Mucosa of rectum (tissue), 2 donors: ENCODE measurements around the gene YTHDC2.

ENCODE experiments used
- H3K27ac ChIP-seq, 2 donors: one replicate each; pipeline ENCODE4 v1.7.0; 2013; ENCODE audit warnings: inconsistent platforms in 2 of 2, low read depth in 2 of 2, low read length in 2 of 2
- H3K27me3 ChIP-seq, 2 donors: one replicate each; pipeline ENCODE4 v1.7.0; 2013; ENCODE audit warnings: low read length in 2 of 2; ENCODE audit not compliant: control insufficient read depth in 2 of 2, insufficient read depth in 2 of 2
- H3K36me3 ChIP-seq, 2 donors: one replicate each; pipeline ENCODE4 v1.7.0; 2013; ENCODE audit warnings: low read length in 2 of 2; ENCODE audit not compliant: control insufficient read depth in 2 of 2, insufficient read depth in 2 of 2
- H3K4me1 ChIP-seq, 2 donors: one replicate each; pipeline ENCODE4 v1.7.0; 2013; ENCODE audit warnings: low read length in 2 of 2, mild to moderate bottlenecking in 1 of 2; ENCODE audit not compliant: control insufficient read depth in 2 of 2, insufficient read depth in 2 of 2
- H3K4me3 ChIP-seq, 2 donors: one replicate each; pipeline ENCODE4 v1.7.0; 2013; ENCODE audit warnings: low read length in 2 of 2
- H3K9ac ChIP-seq, 2 donors: one replicate each; pipeline ENCODE4 v1.7.0; 2013; ENCODE audit warnings: low read length in 2 of 2, low read depth in 1 of 2, mild to moderate bottlenecking in 1 of 2
- H3K9me3 ChIP-seq, 2 donors: one replicate each; pipeline ENCODE4 v1.7.0; 2013; ENCODE audit warnings: low read length in 2 of 2; ENCODE audit not compliant: control insufficient read depth in 2 of 2
- donor health status: healthy.
- donor health status: Normal muscosa, but diverticular disease.

The YTHDC2 gene

GRCh38 chr5:113514289-113514635 is 768 bp downstream of the YTHDC2 start:
- H3K4me1 ChIP-seq, result peaks cover 3 to 4% of the 10 kb centered on the region in 2 donors
- H3K36me3 ChIP-seq, result peaks cover 0 to 6% of the 10 kb centered on the region in 2 donors
- no peaks in the 10 kb centered on the region for H3K27me3 ChIP-seq

DNA sequence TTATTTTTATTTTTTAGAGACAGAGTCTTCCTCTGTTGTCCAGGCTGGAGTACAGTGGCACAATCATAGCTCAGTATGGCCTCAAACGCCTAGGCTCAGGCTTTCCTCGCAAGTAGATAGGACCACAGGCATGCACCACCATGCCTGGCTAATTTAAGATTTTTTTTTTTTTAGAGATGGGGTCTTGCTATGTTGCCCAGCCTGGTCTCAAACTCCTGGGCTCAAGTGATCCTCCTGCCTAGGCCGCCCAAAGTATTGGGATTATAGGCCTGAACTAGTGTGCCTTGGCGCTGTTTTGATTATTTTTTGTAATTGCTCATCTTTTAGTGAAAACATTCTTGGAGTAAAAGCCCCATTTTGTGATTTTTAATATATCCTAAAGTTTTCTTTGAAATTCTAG is 5.4 kb downstream of the YTHDC2 start:
- no peak overlapping the region for H3K9ac ChIP-seq
- H3K36me3 ChIP-seq, result peaks cover 0 to 10% of the 10 kb centered on the region in 2 donors
- H3K9me3 ChIP-seq, result no peaks in the 10 kb centered on the region
- no peak overlapping the region for H3K27ac ChIP-seq
- H3K4me3 ChIP-seq, result no peak overlapping the region
- H3K27me3 ChIP-seq, result no peaks in the 10 kb centered on the region
- peaks cover 3 to 4% of the 10 kb centered on the region in 2 donors for H3K4me1 ChIP-seq

More at GRCh38 chr5:113514289-113514635, 768 bp downstream of the YTHDC2 start:
- Histone ChIP-seq H3K9ac (peak overlapping the region; percentile 79 to 93), H3K27ac (peak overlapping the region; percentile 88 to 90), H3K9me3 (no peaks in the 10 kb centered on the region), H3K4me3 (peak overlapping the region; percentile 84 to 90)

- H3K27me3 ChIP-seq, result no peaks in the 10 kb centered on the region
- H3K9me3 ChIP-seq, result no peaks in the 10 kb centered on the region
- H3K27ac ChIP-seq, result no peak overlapping the region
- no peak overlapping the region for H3K9ac ChIP-seq
- H3K4me1 ChIP-seq, result peaks cover under 1 to 2% of the 10 kb centered on the region in 2 donors
- no peak overlapping the region for H3K4me3 ChIP-seq
- H3K36me3 ChIP-seq, result peaks cover 0 to 10% of the 10 kb centered on the region in 2 donors
These were observed 5.9 kb downstream of the YTHDC2 start for GRCh38 chr5:113519412-113519811.

DNA sequence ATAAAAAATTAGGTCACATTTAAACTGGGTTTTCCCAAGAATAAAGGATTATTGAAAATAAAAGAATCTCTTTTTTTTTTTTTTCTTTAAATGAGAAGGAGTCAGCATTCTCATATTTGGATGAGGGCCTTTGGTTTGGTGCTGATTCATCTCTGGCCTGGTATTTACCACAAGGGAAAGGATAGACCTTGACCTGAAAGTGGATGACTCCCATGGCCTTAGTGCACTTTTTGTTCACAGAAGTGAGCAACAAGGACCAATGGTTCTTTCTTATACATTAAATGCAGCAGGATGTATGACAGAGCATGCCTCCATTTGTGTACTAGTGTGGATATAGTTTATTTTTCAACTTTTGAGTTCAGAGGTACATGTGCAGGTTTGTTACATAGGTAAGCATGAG is 6.9 kb downstream of the YTHDC2 start:
- Histone ChIP-seq H3K9ac (no peak overlapping the region), H3K27ac (no peak overlapping the region), H3K4me1 (no peaks in the 10 kb centered on the region), H3K9me3 (no peaks in the 10 kb centered on the region), H3K36me3 (peaks cover 0 to 10% of the 10 kb centered on the region in 2 donors), H3K27me3 (no peaks in the 10 kb centered on the region), H3K4me3 (no peak overlapping the region)

DNA sequence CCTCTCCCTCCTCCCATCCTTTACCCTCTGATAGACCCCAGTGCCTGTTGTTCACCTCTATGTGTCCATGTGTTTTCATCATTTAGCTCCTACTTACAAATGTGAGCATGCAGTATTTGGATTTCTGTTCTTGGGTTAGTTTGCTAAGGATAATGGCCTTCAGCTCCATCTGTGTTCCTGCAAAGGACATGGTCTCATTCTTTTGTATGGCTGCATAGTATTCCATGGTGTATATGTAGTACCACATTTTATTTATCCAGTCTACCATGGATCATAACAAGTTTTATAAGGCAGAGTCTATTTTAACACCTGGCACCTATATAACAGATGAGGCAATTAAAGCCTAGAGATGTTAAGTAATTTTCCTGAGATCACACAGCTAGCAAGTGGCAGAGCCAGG is 7.4 kb downstream of the YTHDC2 start:
- no peaks in the 10 kb centered on the region for H3K9me3 ChIP-seq
- H3K27ac ChIP-seq, result no peak overlapping the region
- H3K4me1 ChIP-seq, result no peaks in the 10 kb centered on the region
- no peaks in the 10 kb centered on the region for H3K27me3 ChIP-seq
- peaks cover 0 to 10% of the 10 kb centered on the region in 2 donors for H3K36me3 ChIP-seq
- no peak overlapping the region for H3K9ac ChIP-seq
- H3K4me3 ChIP-seq, result no peak overlapping the region

DNA sequence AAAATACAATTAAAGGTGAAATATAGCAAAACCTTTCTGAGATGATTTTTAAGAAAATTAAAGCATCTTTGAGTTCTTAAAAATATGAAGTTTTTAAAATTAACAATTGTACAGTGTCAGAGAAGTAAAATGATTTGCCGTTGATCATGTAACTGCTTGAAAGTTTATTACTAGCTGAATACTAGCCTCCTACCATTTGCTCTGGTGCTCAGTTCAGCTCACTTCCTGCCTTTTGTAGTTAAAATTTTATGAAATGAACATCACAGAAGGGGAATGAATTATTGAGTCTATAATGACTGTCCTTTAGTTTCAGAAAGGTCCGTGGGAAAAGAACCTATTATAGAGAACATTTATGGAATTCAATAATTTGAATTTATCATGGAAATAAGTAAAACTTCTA is 9.7 kb downstream of the YTHDC2 start:
- Histone ChIP-seq H3K27ac (no peak overlapping the region), H3K4me1 (no peaks in the 10 kb centered on the region), H3K9me3 (no peaks in the 10 kb centered on the region), H3K36me3 (peaks cover 0 to 3% of the 10 kb centered on the region in 2 donors), H3K9ac (no peak overlapping the region), H3K4me3 (no peak overlapping the region), H3K27me3 (no peaks in the 10 kb centered on the region)

DNA sequence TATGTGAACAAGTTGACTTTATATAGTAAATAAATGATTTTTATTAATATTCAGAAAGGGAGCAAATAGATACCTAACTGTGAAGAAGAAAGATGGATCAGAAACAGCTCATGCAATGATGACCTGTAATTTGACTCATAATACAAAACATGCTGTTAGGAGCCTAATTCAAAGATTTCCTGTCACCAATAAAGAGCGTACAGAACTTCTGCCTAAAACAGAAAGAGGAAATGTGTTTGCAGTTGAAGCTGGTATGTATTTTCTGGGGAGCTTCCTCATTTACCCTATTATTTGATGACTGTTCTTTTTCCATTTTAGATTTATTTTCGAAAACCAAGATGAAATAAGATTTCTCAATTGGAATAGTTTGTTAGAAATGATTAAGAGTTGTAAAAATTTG is 11.4 kb downstream of the YTHDC2 start:
- Histone ChIP-seq H3K9me3 (no peaks in the 10 kb centered on the region), H3K4me1 (no peaks in the 10 kb centered on the region), H3K27ac (no peak overlapping the region), H3K36me3 (peaks cover 0 to 3% of the 10 kb centered on the region in 2 donors), H3K27me3 (no peaks in the 10 kb centered on the region), H3K9ac (no peak overlapping the region), H3K4me3 (no peak overlapping the region)

DNA sequence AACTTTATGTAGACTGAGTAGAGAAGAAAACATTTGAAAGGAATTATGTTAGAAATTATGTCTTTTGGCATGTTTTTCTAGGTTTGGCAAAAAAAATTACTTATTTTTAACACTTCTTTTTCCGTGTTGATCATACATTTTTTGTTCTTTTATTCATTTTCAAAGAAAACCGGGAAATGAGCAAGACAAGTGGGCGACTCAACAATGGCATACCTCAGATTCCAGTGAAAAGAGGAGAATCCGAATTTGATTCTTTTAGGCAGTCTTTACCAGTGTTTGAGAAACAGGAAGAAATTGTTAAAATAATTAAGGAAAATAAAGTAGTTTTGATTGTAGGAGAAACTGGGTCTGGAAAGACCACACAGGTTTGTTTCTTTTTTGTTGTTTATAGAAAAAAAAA is 12.9 kb downstream of the YTHDC2 start:
- H3K4me3 ChIP-seq, result no peak overlapping the region
- H3K4me1 ChIP-seq, result no peaks in the 10 kb centered on the region
- peaks cover 0 to 6% of the 10 kb centered on the region in 2 donors for H3K9me3 ChIP-seq
- peaks cover 0 to 7% of the 10 kb centered on the region in 2 donors for H3K36me3 ChIP-seq
- no peak overlapping the region for H3K9ac ChIP-seq
- H3K27ac ChIP-seq, result no peak overlapping the region
- no peaks in the 10 kb centered on the region for H3K27me3 ChIP-seq

- H3K36me3 ChIP-seq, result peaks cover under 1 to 7% of the 10 kb centered on the region in 2 donors
- no peaks in the 10 kb centered on the region for H3K27me3 ChIP-seq
- no peaks in the 10 kb centered on the region for H3K4me1 ChIP-seq
- H3K9me3 ChIP-seq, result peaks cover 4 to 9% of the 10 kb centered on the region in 2 donors
- no peak overlapping the region for H3K27ac ChIP-seq
- H3K9ac ChIP-seq, result no peak overlapping the region
- H3K4me3 ChIP-seq, result no peak overlapping the region
These were observed 14.3 kb downstream of the YTHDC2 start for GRCh38 chr5:113527746-113528145.

DNA sequence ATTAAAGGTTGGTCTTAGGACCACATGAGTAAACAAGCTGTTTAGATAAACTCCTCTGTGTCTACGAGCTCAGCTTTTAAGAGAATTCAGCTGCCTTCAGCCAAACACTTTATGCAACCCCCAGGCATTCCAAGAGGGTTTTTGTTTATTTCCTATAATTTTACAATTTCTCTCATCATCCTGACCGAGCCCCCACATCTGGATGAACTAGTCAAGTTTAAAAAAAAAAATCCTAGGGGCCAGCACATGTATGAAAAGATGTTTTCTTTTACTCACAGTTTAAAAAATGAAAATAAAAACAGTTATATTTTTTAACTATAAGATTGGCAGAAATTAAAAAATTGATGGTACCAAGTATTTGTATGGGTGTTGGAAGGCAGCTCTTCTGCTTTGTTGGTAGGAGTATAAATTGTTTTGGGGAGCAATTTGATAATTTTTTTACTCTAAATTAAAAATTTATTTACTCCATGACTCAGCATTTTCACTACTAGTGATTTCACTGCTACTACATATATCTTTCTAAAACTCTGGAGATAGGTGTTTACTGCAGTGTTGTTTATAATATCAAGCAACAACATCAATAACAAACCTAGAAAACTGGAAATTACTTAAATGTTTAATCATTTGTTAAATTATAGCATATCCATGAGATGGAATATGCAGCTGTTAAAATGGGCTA is 18.1 kb downstream of the YTHDC2 start:
- peaks cover 7 to 30% of the 10 kb centered on the region in 2 donors for H3K36me3 ChIP-seq

More for the DNA sequence above, 18.1 kb downstream of the YTHDC2 start:
- peaks cover 4 to 9% of the 10 kb centered on the region in 2 donors for H3K9me3 ChIP-seq
- no peak overlapping the region for H3K27ac ChIP-seq
- no peaks in the 10 kb centered on the region for H3K27me3 ChIP-seq
- no peaks in the 10 kb centered on the region for H3K4me1 ChIP-seq
- no peak overlapping the region for H3K4me3 ChIP-seq
- no peak overlapping the region for H3K9ac ChIP-seq
